ENCODE data around the gene GALNT1.

The GALNT1 gene

GRCh38 chr18:35588122-35588521 is 6.6 kb downstream of the GALNT1 start:
- no peak overlapping the region for H3K9ac ChIP-seq
- H3K79me2 ChIP-seq: peaks cover 21% of the 10 kb centered on the region
- H3K9me3 ChIP-seq (ENCODE audit: control insufficient read depth, low read length): no peaks in the 10 kb centered on the region
- H3K27me3 ChIP-seq (ENCODE audit: control insufficient read depth, insufficient read depth, low read length): no peaks in the 10 kb centered on the region
- H3K4me1 ChIP-seq: peaks cover 5% of the 10 kb centered on the region
- no peaks in the 10 kb centered on the region for H3K36me3 ChIP-seq (ENCODE audit: control insufficient read depth, insufficient read depth, low read length)
- H2AFZ ChIP-seq: no peak overlapping the region
- H3K27ac ChIP-seq: no peak overlapping the region
- TF ChIP-seq, protein P1, sequence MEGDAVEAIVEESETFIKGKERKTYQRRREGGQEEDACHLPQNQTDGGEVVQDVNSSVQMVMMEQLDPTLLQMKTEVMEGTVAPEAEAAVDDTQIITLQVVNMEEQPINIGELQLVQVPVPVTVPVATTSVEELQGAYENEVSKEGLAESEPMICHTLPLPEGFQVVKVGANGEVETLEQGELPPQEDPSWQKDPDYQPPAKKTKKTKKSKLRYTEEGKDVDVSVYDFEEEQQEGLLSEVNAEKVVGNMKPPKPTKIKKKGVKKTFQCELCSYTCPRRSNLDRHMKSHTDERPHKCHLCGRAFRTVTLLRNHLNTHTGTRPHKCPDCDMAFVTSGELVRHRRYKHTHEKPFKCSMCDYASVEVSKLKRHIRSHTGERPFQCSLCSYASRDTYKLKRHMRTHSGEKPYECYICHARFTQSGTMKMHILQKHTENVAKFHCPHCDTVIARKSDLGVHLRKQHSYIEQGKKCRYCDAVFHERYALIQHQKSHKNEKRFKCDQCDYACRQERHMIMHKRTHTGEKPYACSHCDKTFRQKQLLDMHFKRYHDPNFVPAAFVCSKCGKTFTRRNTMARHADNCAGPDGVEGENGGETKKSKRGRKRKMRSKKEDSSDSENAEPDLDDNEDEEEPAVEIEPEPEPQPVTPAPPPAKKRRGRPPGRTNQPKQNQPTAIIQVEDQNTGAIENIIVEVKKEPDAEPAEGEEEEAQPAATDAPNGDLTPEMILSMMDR (IDR thresholded peaks at IDR 0.05): no peak
- no peak overlapping the region for H3K4me2 ChIP-seq (ENCODE audit: low read length)
- H3K4me3 ChIP-seq (ENCODE audit: low read depth, low read length): no peak overlapping the region

- Histone ChIP-seq H2AFZ (no peak overlapping the region), H3K9ac (no peak overlapping the region), H3K79me2 (peaks cover 23% of the 10 kb centered on the region), H3K27me3 (ENCODE audit: control insufficient read depth, insufficient read depth, low read length) (no peaks in the 10 kb centered on the region), H3K36me3 (ENCODE audit: control insufficient read depth, insufficient read depth, low read length) (no peaks in the 10 kb centered on the region), H3K4me1 (peaks cover 2% of the 10 kb centered on the region), H3K9me3 (ENCODE audit: control insufficient read depth, low read length) (no peaks in the 10 kb centered on the region), H3K27ac (no peak overlapping the region), H3K4me2 (ENCODE audit: low read length) (no peak overlapping the region), H3K4me3 (ENCODE audit: low read depth, low read length) (no peak overlapping the region)
- TF ChIP-seq, protein P1 (IDR thresholded peaks at IDR 0.05): no peak
Measured at GRCh38 chr18:35588995-35589394, 7.5 kb downstream of the GALNT1 start.

- H3K27me3 ChIP-seq (ENCODE audit: control insufficient read depth, insufficient read depth, low read length): no peaks in the 10 kb centered on the region
- H3K36me3 ChIP-seq (ENCODE audit: control insufficient read depth, insufficient read depth, low read length): no peaks in the 10 kb centered on the region
- no peak overlapping the region for H3K4me2 ChIP-seq (ENCODE audit: low read length)
- H3K79me2 ChIP-seq: peaks cover 20% of the 10 kb centered on the region
- H3K27ac ChIP-seq: no peak overlapping the region
- H2AFZ ChIP-seq: no peak overlapping the region
- TF ChIP-seq, protein P1 (IDR thresholded peaks at IDR 0.05): no peak
- peaks cover 2% of the 10 kb centered on the region for H3K4me1 ChIP-seq
- no peaks in the 10 kb centered on the region for H3K9me3 ChIP-seq (ENCODE audit: control insufficient read depth, low read length)
- H3K9ac ChIP-seq: no peak overlapping the region
- no peak overlapping the region for H3K4me3 ChIP-seq (ENCODE audit: low read depth, low read length)
Measured at GRCh38 chr18:35589546-35589945, 8.0 kb downstream of the GALNT1 start.

- H3K27ac ChIP-seq: no peak overlapping the region
- H3K9ac ChIP-seq: no peak overlapping the region
- no peaks in the 10 kb centered on the region for H3K36me3 ChIP-seq (ENCODE audit: control insufficient read depth, insufficient read depth, low read length)
- H3K79me2 ChIP-seq: peaks cover 18% of the 10 kb centered on the region
- TF ChIP-seq, protein P1 (IDR thresholded peaks at IDR 0.05): no peak
- H3K4me2 ChIP-seq (ENCODE audit: low read length): no peak overlapping the region
- no peaks in the 10 kb centered on the region for H3K9me3 ChIP-seq (ENCODE audit: control insufficient read depth, low read length)
- no peaks in the 10 kb centered on the region for H3K27me3 ChIP-seq (ENCODE audit: control insufficient read depth, insufficient read depth, low read length)
- H2AFZ ChIP-seq: no peak overlapping the region
- no peak overlapping the region for H3K4me3 ChIP-seq (ENCODE audit: low read depth, low read length)
- peaks cover 2% of the 10 kb centered on the region for H3K4me1 ChIP-seq
Measured at GRCh38 chr18:35590935-35591334, 9.4 kb downstream of the GALNT1 start.

DNA sequence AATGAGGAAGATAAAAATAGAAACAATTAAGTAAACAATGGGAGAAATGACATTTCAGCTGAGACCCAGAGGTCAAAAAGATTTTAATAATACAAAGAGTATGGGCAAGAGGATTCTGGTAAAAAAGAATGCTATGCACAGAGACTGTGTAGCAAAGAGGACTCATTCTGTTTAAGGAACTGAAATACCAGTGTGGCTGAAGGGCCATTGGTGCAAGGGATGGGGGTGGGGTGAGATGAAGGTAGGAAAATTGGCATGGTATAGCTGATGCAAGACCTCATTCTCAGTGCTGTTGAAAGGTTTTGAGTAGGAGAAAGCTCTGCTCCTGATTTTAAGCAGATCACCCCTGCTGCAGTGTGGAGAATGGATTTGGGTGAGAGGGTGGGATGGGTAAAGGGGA is 10.8 kb downstream of the GALNT1 start:
- no peak overlapping the region for H2AFZ ChIP-seq
- H3K4me1 ChIP-seq: peaks cover 2% of the 10 kb centered on the region
- peaks cover 21% of the 10 kb centered on the region for H3K79me2 ChIP-seq
- H3K27ac ChIP-seq: no peak overlapping the region
- no peaks in the 10 kb centered on the region for H3K9me3 ChIP-seq (ENCODE audit: control insufficient read depth, low read length)
- no peak overlapping the region for H3K4me2 ChIP-seq (ENCODE audit: low read length)
- H3K27me3 ChIP-seq (ENCODE audit: control insufficient read depth, insufficient read depth, low read length): no peaks in the 10 kb centered on the region
- no peaks in the 10 kb centered on the region for H3K36me3 ChIP-seq (ENCODE audit: control insufficient read depth, insufficient read depth, low read length)
- TF ChIP-seq, protein P1 (IDR thresholded peaks at IDR 0.05): no peak
- no peak overlapping the region for H3K9ac ChIP-seq
- no peak overlapping the region for H3K4me3 ChIP-seq (ENCODE audit: low read depth, low read length)

All from parathyroid adenoma (tissue), 2 donors.